Spinal cord (tissue), 10 donors: ENCODE results near the gene EIF4E1B. TPM values are rescaled to one million over a fixed set of nuclear protein-coding genes. Genes with fewer than 3 reads are reported as not detected.

ENCODE experiments used
- DNase-seq, 6 donors: peaks; one replicate each; pipeline versions ENCODE4 v3.0.0 to v3.0.0-alpha.2; 2013 to 2015; ENCODE audit warnings: low spot score in 6 of 6, low read depth in 4 of 6
- H3K27ac ChIP-seq: one replicate; pipeline ENCODE4 v1.5.1; 2013; ENCODE audit warnings: low read depth, low read length, control low read depth
- H3K27me3 ChIP-seq: one replicate; pipeline ENCODE4 v1.6.1; 2013; ENCODE audit warnings: low read length; ENCODE audit not compliant: control insufficient read depth, insufficient read depth
- H3K36me3 ChIP-seq: one replicate; pipeline ENCODE4 v1.6.1; 2013; ENCODE audit warnings: low read length; ENCODE audit not compliant: control insufficient read depth, insufficient read depth
- H3K4me1 ChIP-seq: one replicate; pipeline ENCODE4 v1.6.1; 2013; ENCODE audit warnings: low read length; ENCODE audit not compliant: control insufficient read depth, insufficient read depth
- H3K4me3 ChIP-seq: one replicate; pipeline ENCODE4 v1.5.1; 2013; ENCODE audit warnings: low read depth, low read length, control low read depth
- H3K9me3 ChIP-seq: one replicate; pipeline ENCODE4 v1.6.1; 2013; ENCODE audit warnings: low read length; ENCODE audit not compliant: control insufficient read depth, insufficient read depth
- WGBS: methylation state at CpG from one replicate; pipeline ENCODE4 v1.1.5; 2013; ENCODE audit warnings: missing lambda C conversion rate; ENCODE audit not compliant: insufficient coverage; 5-methylcytosine and 5-hydroxymethylcytosine counted together
- polyA plus RNA-seq, 2 donors: library from polyadenylated mRNA; unstranded; fragments of 120-200 nt; gene quantifications; one replicate each; pipeline ENCODE4 v1.2.1, GENCODE V29; 2013; ENCODE audit not compliant: insufficient read length in 2 of 2
- total RNA-seq, 2 donors: library from RNA; depleted of rRNA in 1 of 2; stranded (reverse); fragments of 120-200 nt in 1 of 2; fragments of >200 nt in 1 of 2; gene quantifications; one replicate each; pipeline versions ENCODE4 v1.2.3 to v1.2.4, GENCODE V29; 2013 to 2014
- donor health status: healthy.

EIF4E1B gene
- total and polyA plus RNA-seq, 4 donors, result 0.44 to 4.0 (median 1.6) TPM

DNA sequence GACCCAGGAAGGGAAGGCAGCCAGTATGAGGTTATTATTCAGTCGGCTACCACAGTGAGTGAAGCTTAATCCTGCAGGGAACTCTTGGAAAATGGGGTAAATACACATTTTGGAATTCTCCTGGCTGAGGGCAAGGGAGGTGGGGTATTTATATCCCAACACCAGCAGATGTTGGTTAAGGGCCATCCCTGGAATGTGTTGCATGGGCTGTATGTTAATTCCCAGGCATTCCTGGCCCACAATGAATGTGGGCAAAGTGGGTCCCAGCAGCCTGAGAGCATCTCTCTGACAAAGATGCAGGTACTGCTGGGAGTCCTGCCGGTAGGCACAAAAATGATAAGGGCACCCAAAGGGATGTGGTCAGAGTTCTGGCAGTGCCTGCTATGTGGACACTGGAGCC, 17.6 kb upstream of the EIF4E1B start:
- Histone ChIP-seq H3K36me3 (no peaks in the 10 kb centered on the region), H3K4me1 (peaks cover 41% of the 10 kb centered on the region)

DNA sequence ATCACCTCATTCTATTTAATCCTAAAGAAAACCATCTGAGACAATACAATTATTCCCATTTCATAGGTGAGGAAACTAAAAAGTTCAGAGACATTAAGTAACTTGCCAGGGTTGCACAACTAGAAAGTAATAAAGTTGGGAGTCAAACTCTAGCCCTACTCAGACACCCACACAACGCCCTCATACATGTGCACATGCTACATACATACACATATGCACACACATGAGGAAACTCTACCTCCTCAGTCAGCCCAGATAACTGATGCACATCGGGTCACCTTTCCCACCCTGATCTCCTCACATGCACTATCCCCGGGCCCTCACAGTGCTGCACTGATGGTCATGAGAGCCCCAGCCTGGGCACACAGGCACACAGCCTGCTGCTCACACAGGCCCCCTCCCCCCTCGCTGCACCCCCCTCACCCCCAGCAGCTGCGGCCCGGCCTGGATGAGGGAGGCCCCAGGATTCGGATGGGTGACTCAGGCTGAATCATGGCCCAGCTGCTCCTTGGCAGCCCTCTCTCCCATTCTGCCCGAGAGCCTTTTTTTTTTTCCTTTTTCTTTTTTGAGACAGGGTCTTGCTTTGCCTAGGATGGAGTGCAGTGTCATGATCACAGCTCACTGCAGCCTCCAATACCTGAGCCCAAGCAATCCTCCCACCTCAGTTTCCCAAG, 15.5 kb upstream of the EIF4E1B start:
- Histone ChIP-seq H3K4me3 (no peak overlapping the region), H3K9me3 (no peaks in the 10 kb centered on the region), H3K36me3 (peaks cover 6% of the 10 kb centered on the region), H3K4me1 (peaks cover 45% of the 10 kb centered on the region), H3K27me3 (peaks cover 13% of the 10 kb centered on the region), H3K27ac (no peak overlapping the region)
- WGBS, result 85% methylated on average over 3 of the region's 8 CpGs
- DNase-seq, result no peak

More for the DNA sequence above, 17.6 kb upstream of the EIF4E1B start:
- Histone ChIP-seq H3K9me3 (no peaks in the 10 kb centered on the region), H3K27me3 (no peaks in the 10 kb centered on the region), H3K4me3 (no peak overlapping the region), H3K27ac (no peak overlapping the region)
- WGBS, result 74% methylated on average over 2 of the region's 2 CpGs
- DNase-seq, result no peak

DNA sequence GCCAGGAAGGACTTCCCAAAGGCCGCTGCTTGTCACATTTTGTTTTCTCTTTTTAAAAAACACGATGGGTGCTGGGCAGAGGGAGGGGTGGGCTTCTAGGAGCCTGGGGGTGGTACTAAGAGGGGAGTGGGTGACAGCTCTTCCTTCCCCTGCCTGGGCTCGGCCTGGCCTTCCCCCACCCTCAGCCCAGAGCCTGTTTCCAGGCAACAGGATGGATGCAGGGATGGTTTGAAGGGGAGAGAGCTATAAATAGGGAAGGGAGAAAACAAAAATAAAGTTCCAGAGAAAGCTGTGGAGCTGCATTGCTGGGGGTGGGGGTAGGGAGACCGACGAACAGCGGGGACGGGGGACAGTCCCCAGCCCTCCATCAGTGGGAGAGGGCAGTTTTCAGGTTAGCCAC, 14.0 kb upstream of the EIF4E1B start:
- WGBS, result 57% methylated on average over 4 of the region's 7 CpGs
- no peaks in the 10 kb centered on the region for H3K9me3 ChIP-seq
- peak in 1 of 6 donors; percentile 74 for DNase-seq
- H3K27me3 ChIP-seq, result peaks cover 29% of the 10 kb centered on the region
- peaks cover 8% of the 10 kb centered on the region for H3K36me3 ChIP-seq
- H3K27ac ChIP-seq, result no peak overlapping the region
- no peak overlapping the region for H3K4me3 ChIP-seq
- peaks cover 57% of the 10 kb centered on the region for H3K4me1 ChIP-seq

DNA sequence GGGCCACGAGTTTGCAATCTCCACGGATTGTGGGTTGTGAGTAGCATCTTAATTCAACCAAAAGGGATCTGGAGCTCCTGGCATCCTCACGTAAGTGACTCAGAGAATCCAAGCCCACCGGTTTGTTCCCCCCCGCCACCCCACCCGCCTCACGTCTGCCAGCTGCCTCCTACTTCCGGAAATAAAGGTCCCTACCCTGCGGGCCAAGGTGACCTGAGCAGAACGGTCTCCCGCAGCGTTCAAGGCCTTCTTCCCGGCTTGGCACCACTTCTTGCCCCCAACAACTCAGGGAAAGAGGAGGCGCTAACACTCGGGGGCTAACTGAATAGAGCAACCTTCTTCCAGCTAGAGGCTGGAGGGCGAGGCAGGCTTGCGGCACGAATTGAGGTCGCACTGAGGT, 11.7 kb upstream of the EIF4E1B start:
- H3K27me3 ChIP-seq, result peaks cover 31% of the 10 kb centered on the region
- DNase-seq, result no peak
- no peaks in the 10 kb centered on the region for H3K9me3 ChIP-seq
- no peak overlapping the region for H3K27ac ChIP-seq
- peaks cover 52% of the 10 kb centered on the region for H3K4me1 ChIP-seq
- WGBS, result 14% methylated on average over 16 of the region's 19 CpGs
- H3K4me3 ChIP-seq, result peak overlapping the region; percentile 27
- peaks cover 12% of the 10 kb centered on the region for H3K36me3 ChIP-seq

DNA sequence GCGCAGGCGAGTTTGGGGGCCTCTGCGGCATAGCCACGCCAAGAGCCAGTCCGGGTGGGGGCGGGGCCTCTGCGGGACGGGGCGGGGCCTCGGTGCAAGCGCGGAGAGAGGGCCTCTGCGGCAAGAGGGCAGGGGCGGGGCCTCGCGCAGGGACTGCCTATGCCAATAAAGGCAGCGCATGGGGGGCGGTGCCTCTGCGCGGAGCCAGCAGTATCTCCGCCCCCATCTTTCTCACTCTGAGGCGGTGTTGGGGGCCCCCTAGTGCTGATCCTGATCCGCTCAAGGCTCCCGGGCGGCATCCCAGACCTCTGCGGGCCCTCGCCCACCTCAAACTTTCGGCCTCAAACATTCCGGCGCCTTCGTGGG, 11.3 kb upstream of the EIF4E1B start:
- under 1% methylated on average over 30 of the region's 31 CpGs for WGBS
- Histone ChIP-seq H3K4me1 (peaks cover 48% of the 10 kb centered on the region), H3K9me3 (no peaks in the 10 kb centered on the region), H3K27ac (no peak overlapping the region), H3K36me3 (peaks cover 16% of the 10 kb centered on the region), H3K4me3 (peak overlapping the region; percentile 27), H3K27me3 (peaks cover 31% of the 10 kb centered on the region)
- peak in 4 of 6 donors; percentile 82 to 98 (median 94) for DNase-seq

DNA sequence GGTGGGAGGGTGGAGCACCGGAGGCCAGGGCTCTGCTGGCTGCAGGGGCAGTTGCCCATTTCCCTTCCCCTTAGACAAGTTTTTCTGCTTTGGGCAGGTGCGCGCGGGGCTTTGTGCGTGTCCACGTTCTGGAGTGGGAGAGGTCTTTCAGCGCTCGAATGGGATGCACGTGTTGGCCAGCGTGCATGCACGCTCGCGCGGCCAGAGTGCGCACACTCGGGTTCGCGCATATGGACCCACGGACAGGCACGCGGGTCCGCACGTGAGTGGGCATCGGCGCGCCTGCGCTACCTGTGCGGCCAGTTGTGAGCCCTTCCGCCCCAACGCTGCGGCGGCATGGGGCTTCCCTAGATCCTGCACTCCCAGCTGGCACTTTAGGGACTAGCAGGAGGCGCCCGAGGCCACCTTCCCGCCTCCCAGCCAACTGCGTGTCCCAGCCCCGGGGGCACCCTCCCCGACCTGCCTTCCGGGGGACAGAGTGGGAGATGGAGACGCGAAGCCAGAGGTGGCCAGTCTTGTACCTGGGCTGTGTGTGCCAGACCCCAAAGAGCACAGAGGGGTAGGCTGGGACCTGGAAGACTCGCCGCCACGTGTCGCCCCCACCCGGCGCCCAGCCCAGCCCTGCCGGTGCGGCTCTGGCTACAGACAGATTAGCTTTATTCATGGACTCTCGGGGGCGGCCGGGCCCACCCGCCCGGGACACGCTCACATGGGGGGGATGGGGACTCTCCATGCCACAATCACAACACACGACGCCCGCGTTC, 10.7 kb upstream of the EIF4E1B start:
- WGBS, result 10% methylated on average over 51 of the region's 59 CpGs

DNA sequence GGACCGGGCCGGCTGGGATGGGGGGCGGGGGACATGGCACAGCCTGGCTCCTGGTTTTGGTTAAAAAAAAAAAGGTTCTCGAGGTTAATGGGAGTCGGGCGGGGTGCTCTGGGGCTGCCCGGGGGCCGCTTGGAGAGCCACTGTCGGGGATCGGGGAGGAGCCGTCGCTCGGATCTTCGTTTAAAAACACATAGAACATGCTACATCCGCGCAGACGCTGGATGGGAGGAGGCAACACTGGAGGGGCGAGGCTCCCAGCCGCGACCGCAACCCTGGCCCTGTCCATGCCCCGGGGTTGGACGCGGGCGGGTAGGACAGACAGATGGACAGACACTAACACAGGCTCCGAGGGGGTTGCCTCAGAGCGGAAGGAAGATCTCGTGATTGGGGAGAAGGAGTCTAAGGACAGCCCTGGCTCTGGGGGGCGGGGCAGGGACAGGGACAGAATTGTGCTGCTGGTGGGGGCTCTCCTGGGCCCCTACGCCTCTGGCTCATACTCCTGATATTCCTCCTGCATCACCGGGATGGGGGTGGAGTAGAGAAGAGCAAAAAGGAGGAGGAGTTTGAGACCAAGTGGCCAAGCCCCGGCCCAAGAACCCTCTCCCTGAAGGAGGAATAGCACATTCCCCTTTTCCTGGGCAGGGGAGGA, 10.0 kb upstream of the EIF4E1B start:
- 20% methylated on average over 26 of the region's 32 CpGs for WGBS
- no peak for DNase-seq
- Histone ChIP-seq H3K27me3 (peaks cover 36% of the 10 kb centered on the region), H3K9me3 (no peaks in the 10 kb centered on the region), H3K4me1 (peaks cover 45% of the 10 kb centered on the region), H3K36me3 (peaks cover 16% of the 10 kb centered on the region), H3K27ac (no peak overlapping the region), H3K4me3 (no peak overlapping the region)

More for the DNA sequence above, 10.7 kb upstream of the EIF4E1B start:
- H3K4me3 ChIP-seq, result peak overlapping the region; percentile 27
- H3K27me3 ChIP-seq, result peaks cover 31% of the 10 kb centered on the region
- peaks cover 45% of the 10 kb centered on the region for H3K4me1 ChIP-seq
- H3K9me3 ChIP-seq, result no peaks in the 10 kb centered on the region
- no peak overlapping the region for H3K27ac ChIP-seq
- peaks cover 16% of the 10 kb centered on the region for H3K36me3 ChIP-seq
- DNase-seq, result no peak

DNA sequence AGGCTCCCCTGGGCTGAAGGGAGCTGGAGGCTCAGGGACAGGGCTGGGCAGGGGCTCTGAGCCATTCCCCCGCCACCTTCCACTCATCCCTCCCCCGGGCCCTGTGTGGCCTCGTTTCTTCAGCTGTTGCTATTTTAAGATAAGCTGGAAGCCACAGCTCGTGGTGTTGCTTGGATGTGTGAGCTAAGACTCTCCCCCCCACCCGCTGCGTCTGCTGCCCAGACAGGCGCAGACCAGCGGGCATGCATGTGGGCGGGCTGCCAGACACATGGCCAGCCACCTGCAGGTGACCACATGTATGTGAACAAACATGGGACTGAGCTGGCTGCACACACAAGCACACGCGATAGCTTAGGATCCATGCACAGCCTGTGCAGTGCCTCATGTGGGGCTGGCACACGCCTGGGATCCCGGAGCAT, 8.8 kb upstream of the EIF4E1B start:
- DNase-seq, result no peak

DNA sequence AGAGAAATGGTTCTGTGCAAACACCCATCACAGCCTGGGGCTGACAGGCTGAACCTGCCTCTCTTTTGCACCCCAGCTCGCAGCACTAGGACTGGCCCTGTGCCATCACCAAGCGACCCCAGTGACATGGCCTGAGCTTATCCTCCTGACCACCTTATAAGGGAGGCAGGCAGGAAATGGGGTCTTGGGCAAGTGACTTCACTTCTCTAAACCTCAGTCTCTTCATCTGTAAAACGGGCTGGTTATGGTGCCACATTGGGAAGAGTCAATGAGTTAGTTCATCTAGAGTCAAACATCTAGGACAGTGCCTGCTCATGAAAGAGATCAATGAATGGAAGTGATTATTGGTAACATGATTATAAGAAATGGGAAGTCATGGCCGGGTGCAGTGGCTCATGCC, 6.3 kb upstream of the EIF4E1B start:
- Histone ChIP-seq H3K4me3 (no peak overlapping the region), H3K27me3 (peaks cover 50% of the 10 kb centered on the region), H3K9me3 (no peaks in the 10 kb centered on the region), H3K36me3 (peaks cover 23% of the 10 kb centered on the region), H3K27ac (no peak overlapping the region), H3K4me1 (peaks cover 27% of the 10 kb centered on the region)
- DNase-seq, result no peak
- 81% methylated on average over 2 of the region's 4 CpGs for WGBS

More for the DNA sequence above, 8.8 kb upstream of the EIF4E1B start:
- peaks cover 41% of the 10 kb centered on the region for H3K4me1 ChIP-seq
- no peak overlapping the region for H3K4me3 ChIP-seq
- peaks cover 41% of the 10 kb centered on the region for H3K27me3 ChIP-seq
- 70% methylated on average over 10 of the region's 13 CpGs for WGBS
- H3K36me3 ChIP-seq, result peaks cover 23% of the 10 kb centered on the region
- H3K27ac ChIP-seq, result no peak overlapping the region
- H3K9me3 ChIP-seq, result no peaks in the 10 kb centered on the region
